HG02840 (cell line): ENCODE results near the gene ZNF775.
A peak's percentile ranks its signal among the peaks of the same experiment; 100 is the strongest.

Experiments
- ATAC-seq: cut with Tn5 transposase; IDR thresholded peaks from one replicate; pipeline ENCODE4 v1.9.1; 2021; ENCODE audit warnings: mild to moderate bottlenecking, moderate library complexity, moderate number of reproducible peaks; ENCODE audit not compliant: unreplicated experiment, low FRiP score

ZNF775 gene

DNA sequence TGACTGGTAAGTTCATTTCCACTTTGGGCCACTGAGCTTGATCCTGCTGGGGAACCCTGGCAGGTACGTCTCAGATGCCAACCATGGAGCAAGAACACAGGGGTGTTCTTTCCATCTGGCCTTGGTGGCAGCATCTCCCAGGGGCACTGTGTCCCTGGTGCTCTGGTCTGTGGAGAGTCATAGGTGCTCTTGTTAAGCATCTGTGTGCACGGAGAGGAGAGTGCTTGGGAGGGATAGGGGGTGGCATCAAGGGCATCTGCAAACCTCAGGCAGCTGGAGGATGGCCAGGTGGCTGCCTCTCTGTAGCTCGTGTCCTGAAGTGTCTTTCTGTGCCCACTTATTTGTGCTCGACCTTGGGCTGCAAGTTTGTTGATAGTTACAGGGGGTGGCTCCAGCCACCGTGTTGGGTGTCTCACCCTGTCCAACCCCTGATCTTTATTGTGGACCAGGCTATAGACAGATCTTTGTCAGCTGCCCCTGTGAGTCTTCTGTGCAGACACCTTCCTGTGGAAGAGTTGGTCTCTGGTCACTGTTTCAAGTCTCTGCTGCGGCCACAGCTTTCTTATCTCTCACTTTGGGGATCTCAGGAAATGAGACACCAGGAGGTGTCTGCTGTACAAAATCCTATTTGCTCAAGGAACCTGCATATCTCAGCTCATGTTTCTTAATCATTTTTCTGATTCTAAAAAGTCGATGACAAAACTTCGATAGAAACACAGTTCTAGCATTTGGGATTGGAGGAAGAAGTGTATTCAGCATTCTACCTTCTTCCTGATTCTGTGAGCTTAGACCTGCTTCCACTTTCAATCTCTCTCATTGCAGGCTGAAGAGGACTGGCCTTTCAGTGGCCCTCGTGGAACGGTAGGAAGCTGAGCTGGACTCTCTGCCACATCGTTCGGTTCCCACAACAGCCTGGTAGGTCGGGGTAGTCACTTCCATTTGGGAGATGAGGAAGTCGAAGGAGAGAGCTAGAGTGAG, 54.1 kb downstream of the ZNF775 start:
- ATAC-seq: no peak

DNA sequence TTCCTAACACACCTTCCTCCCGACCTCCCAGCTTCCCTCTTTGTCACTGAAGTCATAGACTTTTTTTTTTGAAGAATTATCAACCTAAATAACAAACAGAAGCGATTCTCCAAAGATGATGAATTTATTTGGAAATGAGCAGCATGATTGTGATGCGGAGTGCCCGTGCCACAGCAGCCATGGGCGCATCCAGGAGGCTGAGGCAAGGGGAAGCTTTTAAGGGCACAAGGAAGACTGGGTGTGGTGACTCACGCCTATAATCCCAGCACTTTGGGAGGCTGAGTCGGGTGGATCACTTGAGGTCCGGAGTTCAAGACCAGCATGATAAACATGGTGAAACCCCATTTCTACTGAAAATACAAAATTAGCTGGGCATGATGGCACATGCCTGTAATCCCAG, 55.1 kb downstream of the ZNF775 start:
- ATAC-seq: no peak

DNA sequence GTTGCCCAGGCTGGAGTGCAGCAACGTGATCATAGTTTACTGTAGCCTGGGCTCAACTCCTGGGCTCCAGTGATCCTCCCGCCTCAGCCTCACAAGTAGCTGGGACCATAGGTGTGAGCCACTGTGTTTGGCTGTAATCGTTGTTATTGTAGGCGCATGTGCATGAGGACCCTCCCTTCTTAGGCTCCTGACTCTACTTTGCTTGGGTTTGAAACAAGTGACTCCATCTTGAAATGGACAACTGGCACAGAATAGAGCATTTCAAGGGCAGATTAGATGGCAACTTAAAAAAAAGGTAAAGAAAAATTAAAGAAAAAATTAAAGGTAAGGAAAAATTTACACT, 55.9 kb downstream of the ZNF775 start:
- no peak for ATAC-seq

DNA sequence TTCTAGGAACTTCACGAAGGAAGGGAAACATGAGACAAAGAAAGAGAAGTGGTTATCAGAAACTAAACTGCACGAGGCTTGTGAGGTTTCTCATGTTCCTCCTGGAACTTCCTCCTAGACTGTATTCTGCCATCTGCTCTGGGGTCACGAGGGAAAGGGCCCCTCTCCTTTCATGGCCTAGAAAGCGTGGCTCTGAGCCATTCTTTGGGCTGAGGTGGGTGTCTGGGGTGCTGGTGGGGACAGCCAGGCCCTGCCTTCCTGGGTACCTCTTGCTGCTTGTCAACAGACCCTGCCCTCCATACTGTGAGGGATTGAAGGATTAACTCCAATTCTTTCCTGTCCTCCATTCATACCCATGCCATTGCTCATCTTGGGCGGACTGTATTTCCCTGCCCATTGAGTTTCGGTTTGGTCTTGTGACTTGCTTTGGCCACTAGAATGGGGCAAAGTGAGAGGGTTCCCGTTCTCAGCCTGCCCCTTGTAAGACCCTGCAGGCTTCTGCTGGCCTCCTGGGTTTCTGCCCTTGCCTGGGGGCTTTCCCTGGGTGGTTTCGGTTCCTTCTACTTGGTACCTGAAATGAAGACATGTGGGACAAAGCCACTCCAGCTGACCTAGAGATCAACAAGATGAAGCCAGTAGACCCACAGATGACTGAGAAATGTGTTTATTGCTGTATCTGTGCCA, 56.4 kb downstream of the ZNF775 start:
- ATAC-seq: peak; percentile 94

DNA sequence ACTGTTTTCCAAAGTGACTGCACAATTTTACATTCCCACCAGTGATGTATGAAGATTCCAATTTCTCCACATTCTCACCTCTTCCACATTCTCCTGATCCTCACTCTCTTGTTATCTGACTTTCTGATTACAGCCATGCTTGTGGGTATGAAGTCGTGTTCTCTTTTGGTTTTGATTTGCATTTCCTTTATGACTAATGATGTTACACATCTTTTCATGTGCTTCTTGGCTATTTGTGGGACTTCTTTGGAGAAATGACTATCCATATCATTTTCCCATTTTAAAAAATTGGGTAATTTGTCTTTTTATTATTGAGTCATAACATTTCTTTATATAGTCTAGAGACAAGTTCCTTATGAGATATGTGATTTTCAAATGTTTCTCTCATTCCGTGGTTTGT, 60.8 kb downstream of the ZNF775 start:
- ATAC-seq: no peak

DNA sequence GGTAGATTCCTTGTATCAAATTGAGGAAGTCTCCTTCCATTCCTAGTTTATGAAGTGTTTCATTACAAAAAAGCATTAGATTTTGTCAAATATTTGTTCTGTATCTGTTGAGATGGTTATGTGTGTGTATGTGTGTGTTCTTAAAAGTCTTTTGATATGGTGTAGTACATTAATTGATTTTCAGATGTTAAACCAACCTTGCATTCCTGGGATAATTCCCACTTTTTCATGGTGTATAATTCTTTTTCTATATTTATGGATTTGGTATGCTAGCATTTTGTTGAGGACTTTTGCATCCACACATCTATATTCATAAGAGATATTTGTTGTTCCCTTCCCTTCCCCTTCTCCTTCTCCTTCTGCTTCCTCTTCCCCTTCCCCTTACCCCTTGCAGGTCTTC, 62.4 kb downstream of the ZNF775 start:
- no peak for ATAC-seq

DNA sequence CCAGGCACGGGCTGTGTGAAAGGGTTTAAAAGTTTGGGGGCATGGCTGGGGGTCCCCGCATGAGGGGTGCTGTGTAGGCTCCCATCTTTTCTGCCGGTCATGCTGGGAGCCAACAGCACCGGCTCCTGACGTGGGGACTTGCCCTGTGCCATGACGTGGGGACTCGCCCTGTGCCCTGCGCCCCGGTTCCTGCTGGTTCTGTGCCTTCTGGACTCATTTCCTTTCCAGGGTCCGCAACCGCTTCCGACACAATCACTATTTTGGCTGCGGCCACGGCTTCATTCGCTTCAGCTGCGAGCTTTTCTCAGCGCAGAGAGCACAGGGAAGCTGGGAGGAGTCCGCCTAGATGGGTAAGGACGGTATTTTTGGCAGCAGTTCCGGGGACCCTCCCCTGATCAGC, 63.7 kb downstream of the ZNF775 start:
- no peak for ATAC-seq

DNA sequence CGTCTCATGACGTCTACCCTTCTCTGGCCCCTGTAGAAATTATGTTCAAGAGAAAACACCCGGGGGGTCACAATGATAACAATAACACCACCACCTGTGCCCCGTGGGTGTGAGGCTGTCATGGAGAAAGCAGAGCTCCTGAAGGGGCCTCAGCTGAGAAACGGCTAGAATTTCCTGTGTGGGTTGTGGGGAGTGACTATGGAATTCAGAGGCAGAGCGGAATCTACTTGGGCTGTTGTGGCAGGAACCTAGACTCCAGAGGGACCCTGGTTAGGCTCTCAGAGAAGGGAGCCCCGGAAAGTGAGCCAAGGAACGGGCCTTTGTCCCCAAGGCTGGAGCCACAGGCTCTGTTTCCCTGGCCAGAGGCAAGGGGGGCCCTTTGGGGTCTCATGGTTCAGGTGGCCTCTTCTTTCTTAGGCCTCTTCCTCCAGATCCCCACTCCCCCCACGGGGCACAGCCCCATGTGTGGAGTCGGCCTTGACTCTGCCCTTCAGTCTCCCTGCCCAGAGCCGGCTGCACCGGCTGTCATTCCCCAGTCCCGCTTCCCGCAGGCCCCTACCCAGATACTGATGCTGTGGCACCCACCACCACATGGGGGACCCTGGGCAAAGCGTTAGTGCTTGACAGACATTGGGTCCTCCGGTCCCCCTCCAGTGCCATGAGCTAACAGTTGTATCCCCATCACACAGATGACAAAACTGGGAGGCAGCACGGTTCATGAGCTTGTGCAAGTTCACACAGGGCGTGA, 64.8 kb downstream of the ZNF775 start:
- no peak for ATAC-seq

DNA sequence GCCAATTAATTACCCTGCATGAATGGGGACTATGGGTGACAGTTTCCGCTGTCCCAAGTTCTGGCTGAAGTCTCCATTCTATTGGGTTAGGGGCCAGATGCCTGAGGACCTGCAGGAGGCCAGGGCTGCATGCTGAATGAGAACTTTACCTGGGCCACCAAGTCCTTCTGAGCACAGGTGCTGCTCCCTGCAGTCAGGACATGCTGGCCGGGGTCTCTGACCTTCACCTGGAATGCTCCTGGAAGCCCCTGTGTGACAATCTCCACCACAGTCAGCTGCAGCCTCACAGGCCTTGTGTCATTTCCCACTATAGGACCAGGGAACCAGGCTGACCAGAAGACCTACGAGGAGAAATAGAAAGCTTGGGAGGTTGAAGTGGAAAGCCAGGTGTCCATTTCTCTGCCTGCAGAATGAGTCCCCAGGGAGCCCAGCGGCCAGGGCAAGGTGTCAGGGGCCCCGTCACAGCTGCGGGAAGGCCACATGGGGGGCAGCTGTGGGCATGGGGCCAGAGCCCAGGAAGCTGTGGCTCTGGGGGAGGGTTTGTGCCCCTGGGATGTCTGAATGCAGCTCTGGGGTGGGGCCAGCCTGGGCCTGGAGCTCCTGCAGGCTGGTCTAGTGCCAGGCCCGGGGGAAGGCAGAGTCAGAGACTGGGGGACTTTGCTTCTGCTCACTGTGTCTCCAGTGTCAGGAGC, 65.7 kb downstream of the ZNF775 start:
- no peak for ATAC-seq

DNA sequence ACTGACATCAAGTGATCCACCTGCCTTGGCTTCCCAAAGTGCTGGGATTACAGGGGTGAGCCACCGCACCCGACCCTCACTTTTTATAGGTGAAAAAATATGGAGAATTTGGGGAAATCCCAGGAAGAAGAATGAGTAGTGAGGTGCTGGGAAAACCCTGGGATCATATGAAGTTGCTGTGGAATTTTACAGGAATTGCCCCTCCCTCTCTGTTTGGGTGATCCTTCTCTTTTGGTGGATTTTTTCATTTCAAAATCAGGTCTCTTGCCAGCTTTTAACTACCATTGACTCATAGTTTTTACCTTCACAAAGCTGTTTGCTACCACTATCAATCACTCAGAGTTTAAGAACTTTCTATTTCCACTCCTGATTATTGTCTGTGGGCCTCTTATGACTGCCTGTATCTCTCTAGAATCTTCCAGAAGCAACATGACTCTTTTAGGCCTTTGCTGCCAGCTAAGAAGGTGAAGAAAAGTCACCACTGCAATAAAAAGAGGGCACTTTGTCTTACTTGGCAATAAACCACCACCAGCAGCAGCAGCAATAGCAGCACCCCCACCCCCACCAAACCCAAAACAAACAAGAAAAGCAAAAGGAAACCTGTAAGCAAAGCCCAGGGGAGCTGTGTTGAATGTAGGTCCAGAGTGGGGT, 67.3 kb downstream of the ZNF775 start:
- no peak for ATAC-seq
